HEK293 (cell line): ENCODE results near the gene LKAAEAR1.

Experiments used
- BCL11A ChIP-seq: fragments of 450-650 bp; formaldehyde crosslinking; IDR thresholded peaks from 2 replicates; pipeline ENCODE4 v1.5.1; 2016; ENCODE audit warnings: low read depth, missing biosample characterization, missing genetic modification characterization
- EGR2 ChIP-seq: fragments of 450-650 bp; formaldehyde crosslinking; IDR thresholded peaks from 2 replicates; pipeline ENCODE4 v1.5.1; 2016; ENCODE audit warnings: low read depth, missing biosample characterization, missing genetic modification characterization
- GLIS2 ChIP-seq: fragments of 450-650 bp; formaldehyde crosslinking; IDR thresholded peaks from 2 replicates; pipeline ENCODE4 v1.5.1; 2016; ENCODE audit warnings: missing biosample characterization, missing genetic modification characterization
- HOXA7 ChIP-seq: sonication (generic); formaldehyde crosslinking; IDR thresholded peaks from 2 replicates; pipeline ENCODE4 v1.8.1; 2022; ENCODE audit warnings: missing genetic modification reagents, borderline replicate concordance
- IKZF3 ChIP-seq: fragments of 450-650 bp; IDR thresholded peaks from 2 replicates; pipeline ENCODE4 v1.5.0; 2018; ENCODE audit warnings: missing biosample characterization, mild to moderate bottlenecking, missing genetic modification characterization, moderate library complexity
- KLF16 ChIP-seq: fragments of 450-650 bp; formaldehyde crosslinking; IDR thresholded peaks from 2 replicates; pipeline ENCODE4 v1.5.1; 2017; ENCODE audit warnings: missing biosample characterization, missing genetic modification characterization
- KLF7 ChIP-seq: fragments of 450-650 bp; formaldehyde crosslinking; IDR thresholded peaks from 2 replicates; pipeline ENCODE4 v1.5.1; 2016; ENCODE audit warnings: missing biosample characterization, missing genetic modification characterization, borderline replicate concordance
- OSR2 ChIP-seq: fragments of 450-650 bp; formaldehyde crosslinking; IDR thresholded peaks from 2 replicates; pipeline ENCODE4 v1.5.1; 2016; ENCODE audit warnings: missing biosample characterization, missing genetic modification characterization
- SALL2 ChIP-seq: fragments of 450-650 bp; formaldehyde crosslinking; IDR thresholded peaks from 2 replicates; pipeline ENCODE4 v1.5.0; 2017; ENCODE audit warnings: missing biosample characterization, mild to moderate bottlenecking, missing genetic modification characterization, borderline replicate concordance
- SP2 ChIP-seq: fragments of 450-650 bp; formaldehyde crosslinking; IDR thresholded peaks from 2 replicates; pipeline ENCODE4 v1.5.1; 2016; ENCODE audit warnings: missing biosample characterization, missing genetic modification characterization
- SP7 ChIP-seq: fragments of 450-650 bp; formaldehyde crosslinking; IDR thresholded peaks from 2 replicates; pipeline ENCODE4 v1.5.1; 2016; ENCODE audit warnings: missing biosample characterization, missing genetic modification characterization
- ZBTB20 ChIP-seq: fragments of 450-650 bp; formaldehyde crosslinking; IDR thresholded peaks from 2 replicates; pipeline ENCODE4 v1.5.1; 2016; ENCODE audit warnings: missing biosample characterization, missing genetic modification characterization
- ZBTB7A ChIP-seq: fragments of 450-650 bp; formaldehyde crosslinking; IDR thresholded peaks from 2 replicates; pipeline ENCODE4 v1.5.1; 2016; ENCODE audit warnings: low read depth, missing biosample characterization, missing genetic modification characterization
- ZBTB8A ChIP-seq: fragments of 450-650 bp; formaldehyde crosslinking; IDR thresholded peaks from 2 replicates; pipeline ENCODE4 v1.5.1; 2016; ENCODE audit warnings: missing biosample characterization, missing genetic modification characterization
- ZFHX2 ChIP-seq: fragments of 450-650 bp; formaldehyde crosslinking; conservative IDR thresholded peaks from 2 replicates; pipeline ENCODE4 v1.5.1; 2016; ENCODE audit warnings: missing biosample characterization, missing genetic modification characterization
- ZNF311 ChIP-seq: fragments of 450-650 bp; formaldehyde crosslinking; IDR thresholded peaks from 2 replicates; pipeline ENCODE4 v1.5.1; 2017; ENCODE audit warnings: missing biosample characterization, missing genetic modification characterization, borderline replicate concordance
- ZNF341 ChIP-seq: fragments of 450-650 bp; formaldehyde crosslinking; IDR thresholded peaks from 2 replicates; pipeline ENCODE4; 2016; ENCODE audit warnings: low read depth, missing biosample characterization, missing genetic modification characterization
- ZNF423 ChIP-seq: fragments of 450-650 bp; formaldehyde crosslinking; IDR thresholded peaks from 2 replicates; pipeline ENCODE4 v1.5.1; 2016; ENCODE audit warnings: missing biosample characterization, missing genetic modification characterization
- ZNF501 ChIP-seq: fragments of 450-650 bp; formaldehyde crosslinking; IDR thresholded peaks from 2 replicates; pipeline ENCODE4 v1.5.1; 2016; ENCODE audit warnings: missing biosample characterization, missing genetic modification characterization
- ZNF560 ChIP-seq: fragments of 450-650 bp; formaldehyde crosslinking; IDR thresholded peaks from 2 replicates; pipeline ENCODE4 v1.5.1; 2017; ENCODE audit warnings: missing biosample characterization, missing genetic modification characterization, borderline replicate concordance
- ZNF654 ChIP-seq: fragments of 450-650 bp; formaldehyde crosslinking; IDR thresholded peaks from 2 replicates; pipeline ENCODE4 v1.5.1; 2016; ENCODE audit warnings: low read depth, missing biosample characterization, missing genetic modification characterization
- ZSCAN30 ChIP-seq: fragments of 450-650 bp; IDR thresholded peaks from 2 replicates; pipeline ENCODE4 v1.5.1; 2018; ENCODE audit warnings: missing biosample characterization, mild to moderate bottlenecking, missing genetic modification characterization, moderate library complexity
- TF ChIP-seq, protein P1 (sequence below): fragments of 450-650 bp; formaldehyde crosslinking; IDR thresholded peaks from 2 replicates; pipeline ENCODE4 v1.5.1; 2017; ENCODE audit warnings: missing biosample characterization, missing genetic modification characterization
- TF ChIP-seq, protein P2 (sequence below): fragments of 450-650 bp; formaldehyde crosslinking; IDR thresholded peaks from 2 replicates; pipeline ENCODE4 v1.5.1; 2016; ENCODE audit warnings: missing biosample characterization, missing genetic modification characterization
- TF ChIP-seq, protein P3 (sequence below): fragments of 450-650 bp; formaldehyde crosslinking; IDR thresholded peaks from 2 replicates; pipeline ENCODE4 v1.5.1; 2016; ENCODE audit warnings: missing biosample characterization, missing genetic modification characterization
- TF ChIP-seq, protein P4 (sequence below): fragments of 450-650 bp; formaldehyde crosslinking; IDR thresholded peaks from 2 replicates; pipeline ENCODE4 v1.5.1; 2016; ENCODE audit warnings: missing biosample characterization, missing genetic modification characterization
- TF ChIP-seq, protein P5 (sequence below): fragments of 450-650 bp; formaldehyde crosslinking; IDR thresholded peaks from 2 replicates; pipeline ENCODE4 v1.5.1; 2016; ENCODE audit warnings: missing biosample characterization, missing genetic modification characterization
- TF ChIP-seq, protein P6 (sequence below): fragments of 450-650 bp; formaldehyde crosslinking; IDR thresholded peaks from 2 replicates; pipeline ENCODE4 v1.5.1; 2016; ENCODE audit warnings: missing biosample characterization, missing genetic modification characterization, borderline replicate concordance
- TF ChIP-seq, protein P7 (sequence below): sonication (generic); formaldehyde crosslinking; IDR thresholded peaks from 2 replicates; pipeline ENCODE4 v1.8.1; 2022; ENCODE audit warnings: mild to moderate bottlenecking, moderate library complexity, missing genetic modification reagents

Gene LKAAEAR1

DNA sequence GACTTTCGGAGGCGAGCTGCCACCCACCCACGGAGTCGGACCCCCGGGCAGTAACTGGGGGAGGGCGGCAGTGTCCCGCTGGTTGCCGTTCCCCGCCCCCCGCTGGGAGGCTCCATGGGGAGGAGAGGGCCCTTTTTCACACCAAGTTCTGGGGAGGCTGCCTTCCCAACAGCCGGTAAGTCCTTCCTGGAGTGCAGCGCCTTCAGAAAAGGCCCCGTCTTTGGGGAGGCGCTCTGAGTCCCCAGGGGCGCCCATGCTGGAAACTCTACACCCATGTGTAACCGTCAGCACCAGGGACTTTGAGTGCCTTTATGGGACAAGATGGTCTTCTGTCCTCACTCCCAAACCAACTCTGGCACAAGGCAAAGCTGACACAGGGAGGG, 34.3 kb downstream of the LKAAEAR1 start (continued):
- TF ChIP-seq, protein P1, sequence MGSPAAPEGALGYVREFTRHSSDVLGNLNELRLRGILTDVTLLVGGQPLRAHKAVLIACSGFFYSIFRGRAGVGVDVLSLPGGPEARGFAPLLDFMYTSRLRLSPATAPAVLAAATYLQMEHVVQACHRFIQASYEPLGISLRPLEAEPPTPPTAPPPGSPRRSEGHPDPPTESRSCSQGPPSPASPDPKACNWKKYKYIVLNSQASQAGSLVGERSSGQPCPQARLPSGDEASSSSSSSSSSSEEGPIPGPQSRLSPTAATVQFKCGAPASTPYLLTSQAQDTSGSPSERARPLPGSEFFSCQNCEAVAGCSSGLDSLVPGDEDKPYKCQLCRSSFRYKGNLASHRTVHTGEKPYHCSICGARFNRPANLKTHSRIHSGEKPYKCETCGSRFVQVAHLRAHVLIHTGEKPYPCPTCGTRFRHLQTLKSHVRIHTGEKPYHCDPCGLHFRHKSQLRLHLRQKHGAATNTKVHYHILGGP (tag by site-specific recombination): peak; percentile 13; the same call in 1 of the 2 replicates
- TF ChIP-seq ZNF341 (tag by site-specific recombination) (peak; percentile 96), ZNF560 (tag by site-specific recombination) (no peak), OSR2 (tag by site-specific recombination) (no peak), GLIS2 (tag by site-specific recombination) (peak; percentile 98), ZBTB8A (peak; percentile 75), ZBTB7A (tag by site-specific recombination) (0 out of 2 replicates have a peak, but pooled peaks have one; percentile 46), ZSCAN30 (tag by site-specific recombination) (peak; percentile 27; the same call in 1 of the 2 replicates), ZNF423 (tag by site-specific recombination) (peak; percentile 99), ZNF654 (tag by site-specific recombination) (no peak), ZFHX2 (tag by site-specific recombination) (peak; percentile 90), IKZF3 (tag by site-specific recombination) (peak; percentile 50; the same call in 1 of the 2 replicates), KLF7 (tag by site-specific recombination) (peak; percentile 54; the same call in 1 of the 2 replicates), ZNF311 (no peak), SALL2 (no peak), SP2 (tag by site-specific recombination) (peak; percentile 60), SP7 (peak; percentile 84), ZBTB20 (tag by site-specific recombination) (peak; percentile 32; the same call in 1 of the 2 replicates), EGR2 (peak; percentile 82), HOXA7 (CRISPR knock-in tag) (no peak), KLF16 (0 out of 2 replicates have a peak, but pooled peaks have one; percentile 30), BCL11A (tag by site-specific recombination) (peak; percentile 52; the same call in 1 of the 2 replicates), ZNF501 (tag by site-specific recombination) (no peak)
- TF ChIP-seq, protein P2, sequence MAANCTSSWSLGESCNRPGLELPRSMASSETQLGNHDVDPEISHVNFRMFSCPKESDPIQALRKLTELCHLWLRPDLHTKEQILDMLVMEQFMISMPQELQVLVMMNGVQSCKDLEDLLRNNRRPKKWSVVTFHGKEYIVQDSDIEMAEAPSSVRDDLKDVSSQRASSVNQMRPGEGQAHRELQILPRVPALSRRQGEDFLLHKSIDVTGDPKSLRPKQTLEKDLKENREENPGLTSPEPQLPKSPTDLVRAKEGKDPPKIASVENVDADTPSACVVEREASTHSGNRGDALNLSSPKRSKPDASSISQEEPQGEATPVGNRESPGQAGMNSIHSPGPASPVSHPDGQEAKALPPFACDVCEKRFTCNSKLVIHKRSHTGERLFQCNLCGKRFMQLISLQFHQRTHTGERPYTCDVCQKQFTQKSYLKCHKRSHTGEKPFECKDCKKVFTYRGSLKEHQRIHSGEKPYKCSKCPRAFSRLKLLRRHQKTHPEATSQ (tag by site-specific recombination): peak; percentile 76; the same call in 1 of the 2 replicates
- TF ChIP-seq, protein P3, sequence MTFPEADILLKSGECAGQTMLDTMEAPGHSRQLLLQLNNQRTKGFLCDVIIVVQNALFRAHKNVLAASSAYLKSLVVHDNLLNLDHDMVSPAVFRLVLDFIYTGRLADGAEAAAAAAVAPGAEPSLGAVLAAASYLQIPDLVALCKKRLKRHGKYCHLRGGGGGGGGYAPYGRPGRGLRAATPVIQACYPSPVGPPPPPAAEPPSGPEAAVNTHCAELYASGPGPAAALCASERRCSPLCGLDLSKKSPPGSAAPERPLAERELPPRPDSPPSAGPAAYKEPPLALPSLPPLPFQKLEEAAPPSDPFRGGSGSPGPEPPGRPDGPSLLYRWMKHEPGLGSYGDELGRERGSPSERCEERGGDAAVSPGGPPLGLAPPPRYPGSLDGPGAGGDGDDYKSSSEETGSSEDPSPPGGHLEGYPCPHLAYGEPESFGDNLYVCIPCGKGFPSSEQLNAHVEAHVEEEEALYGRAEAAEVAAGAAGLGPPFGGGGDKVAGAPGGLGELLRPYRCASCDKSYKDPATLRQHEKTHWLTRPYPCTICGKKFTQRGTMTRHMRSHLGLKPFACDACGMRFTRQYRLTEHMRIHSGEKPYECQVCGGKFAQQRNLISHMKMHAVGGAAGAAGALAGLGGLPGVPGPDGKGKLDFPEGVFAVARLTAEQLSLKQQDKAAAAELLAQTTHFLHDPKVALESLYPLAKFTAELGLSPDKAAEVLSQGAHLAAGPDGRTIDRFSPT (tag by site-specific recombination): peak; percentile 60
- TF ChIP-seq, protein P4, sequence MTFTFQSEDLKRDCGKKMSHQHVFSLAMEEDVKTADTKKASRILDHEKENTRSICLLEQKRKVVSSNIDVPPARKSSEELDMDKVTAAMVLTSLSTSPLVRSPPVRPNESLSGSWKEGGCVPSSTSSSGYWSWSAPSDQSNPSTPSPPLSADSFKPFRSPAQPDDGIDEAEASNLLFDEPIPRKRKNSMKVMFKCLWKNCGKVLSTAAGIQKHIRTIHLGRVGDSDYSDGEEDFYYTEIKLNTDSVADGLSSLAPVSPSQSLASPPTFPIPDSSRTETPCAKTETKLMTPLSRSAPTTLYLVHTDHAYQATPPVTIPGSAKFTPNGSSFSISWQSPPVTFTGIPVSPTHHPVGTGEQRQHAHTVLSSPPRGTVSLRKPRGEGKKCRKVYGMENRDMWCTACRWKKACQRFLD (tag by site-specific recombination): no peak
- TF ChIP-seq, protein P5, sequence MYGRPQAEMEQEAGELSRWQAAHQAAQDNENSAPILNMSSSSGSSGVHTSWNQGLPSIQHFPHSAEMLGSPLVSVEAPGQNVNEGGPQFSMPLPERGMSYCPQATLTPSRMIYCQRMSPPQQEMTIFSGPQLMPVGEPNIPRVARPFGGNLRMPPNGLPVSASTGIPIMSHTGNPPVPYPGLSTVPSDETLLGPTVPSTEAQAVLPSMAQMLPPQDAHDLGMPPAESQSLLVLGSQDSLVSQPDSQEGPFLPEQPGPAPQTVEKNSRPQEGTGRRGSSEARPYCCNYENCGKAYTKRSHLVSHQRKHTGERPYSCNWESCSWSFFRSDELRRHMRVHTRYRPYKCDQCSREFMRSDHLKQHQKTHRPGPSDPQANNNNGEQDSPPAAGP: peak; percentile 45; the same call in 1 of the 2 replicates
- TF ChIP-seq, protein P6, sequence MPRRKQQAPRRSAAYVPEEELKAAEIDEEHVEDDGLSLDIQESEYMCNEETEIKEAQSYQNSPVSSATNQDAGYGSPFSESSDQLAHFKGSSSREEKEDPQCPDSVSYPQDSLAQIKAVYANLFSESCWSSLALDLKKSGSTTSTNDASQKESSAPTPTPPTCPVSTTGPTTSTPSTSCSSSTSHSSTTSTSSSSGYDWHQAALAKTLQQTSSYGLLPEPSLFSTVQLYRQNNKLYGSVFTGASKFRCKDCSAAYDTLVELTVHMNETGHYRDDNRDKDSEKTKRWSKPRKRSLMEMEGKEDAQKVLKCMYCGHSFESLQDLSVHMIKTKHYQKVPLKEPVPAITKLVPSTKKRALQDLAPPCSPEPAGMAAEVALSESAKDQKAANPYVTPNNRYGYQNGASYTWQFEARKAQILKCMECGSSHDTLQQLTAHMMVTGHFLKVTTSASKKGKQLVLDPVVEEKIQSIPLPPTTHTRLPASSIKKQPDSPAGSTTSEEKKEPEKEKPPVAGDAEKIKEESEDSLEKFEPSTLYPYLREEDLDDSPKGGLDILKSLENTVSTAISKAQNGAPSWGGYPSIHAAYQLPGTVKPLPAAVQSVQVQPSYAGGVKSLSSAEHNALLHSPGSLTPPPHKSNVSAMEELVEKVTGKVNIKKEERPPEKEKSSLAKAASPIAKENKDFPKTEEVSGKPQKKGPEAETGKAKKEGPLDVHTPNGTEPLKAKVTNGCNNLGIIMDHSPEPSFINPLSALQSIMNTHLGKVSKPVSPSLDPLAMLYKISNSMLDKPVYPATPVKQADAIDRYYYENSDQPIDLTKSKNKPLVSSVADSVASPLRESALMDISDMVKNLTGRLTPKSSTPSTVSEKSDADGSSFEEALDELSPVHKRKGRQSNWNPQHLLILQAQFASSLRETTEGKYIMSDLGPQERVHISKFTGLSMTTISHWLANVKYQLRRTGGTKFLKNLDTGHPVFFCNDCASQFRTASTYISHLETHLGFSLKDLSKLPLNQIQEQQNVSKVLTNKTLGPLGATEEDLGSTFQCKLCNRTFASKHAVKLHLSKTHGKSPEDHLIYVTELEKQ (tag by site-specific recombination): 0 out of 2 replicates have a peak, but pooled peaks have one; percentile 40
- TF ChIP-seq, protein P7, sequence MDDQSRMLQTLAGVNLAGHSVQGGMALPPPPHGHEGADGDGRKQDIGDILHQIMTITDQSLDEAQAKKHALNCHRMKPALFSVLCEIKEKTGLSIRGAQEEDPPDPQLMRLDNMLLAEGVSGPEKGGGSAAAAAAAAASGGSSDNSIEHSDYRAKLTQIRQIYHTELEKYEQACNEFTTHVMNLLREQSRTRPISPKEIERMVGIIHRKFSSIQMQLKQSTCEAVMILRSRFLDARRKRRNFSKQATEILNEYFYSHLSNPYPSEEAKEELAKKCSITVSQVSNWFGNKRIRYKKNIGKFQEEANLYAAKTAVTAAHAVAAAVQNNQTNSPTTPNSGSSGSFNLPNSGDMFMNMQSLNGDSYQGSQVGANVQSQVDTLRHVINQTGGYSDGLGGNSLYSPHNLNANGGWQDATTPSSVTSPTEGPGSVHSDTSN (CRISPR knock-in tag): no peak
